Activated naive CD4-positive, alpha-beta T cell treated with anti-CD3 and anti-CD28 coated beads, Interleukin-2, amount 50 U/mL, for 24 hours (primary cell): ENCODE data around the gene TYW1B.
"Not testable (repeated sequence)": the region's sequence is repeated elsewhere in the genome, so short reads cannot be mapped to it uniquely, and the experiment has no call there.

ENCODE experiments used
- H3K27ac Mint-ChIP-seq: one replicate; pipeline ENCODE4 v1.8.0; 2021; ENCODE audit warnings: mild to moderate bottlenecking, mixed read lengths
- H3K27me3 Mint-ChIP-seq: one replicate; pipeline ENCODE4 v1.8.0; 2021; ENCODE audit warnings: mixed read lengths
- H3K36me3 Mint-ChIP-seq: one replicate; pipeline ENCODE4 v1.8.0; 2021; ENCODE audit warnings: mixed read lengths
- H3K4me1 Mint-ChIP-seq: one replicate; pipeline ENCODE4 v1.8.0; 2021; ENCODE audit warnings: mixed read lengths
- H3K4me3 Mint-ChIP-seq: one replicate; pipeline ENCODE4 v1.8.0; 2021; ENCODE audit warnings: mild to moderate bottlenecking, mixed read lengths
- H3K9me3 Mint-ChIP-seq: one replicate; pipeline ENCODE4 v1.8.0; 2021; ENCODE audit warnings: mixed read lengths

Gene TYW1B

GRCh38 chr7:72643708-72644107 lies 184.3 kb downstream of the TYW1B start:
- not testable (repeated sequence) for H3K27ac Mint-ChIP-seq, H3K9me3 Mint-ChIP-seq

GRCh38 chr7:72641485-72642248 lies 186.3 kb downstream of the TYW1B start:
- H3K36me3 Mint-ChIP-seq, H3K27me3 Mint-ChIP-seq, H3K9me3 Mint-ChIP-seq, H3K27ac Mint-ChIP-seq, H3K4me3 Mint-ChIP-seq, H3K4me1 Mint-ChIP-seq: not testable (repeated sequence)

More at GRCh38 chr7:72643708-72644107, 184.3 kb downstream of the TYW1B start:
- not testable (repeated sequence) for H3K27me3 Mint-ChIP-seq, H3K4me3 Mint-ChIP-seq, H3K36me3 Mint-ChIP-seq, H3K4me1 Mint-ChIP-seq

- H3K36me3 Mint-ChIP-seq, H3K4me1 Mint-ChIP-seq, H3K27ac Mint-ChIP-seq, H3K27me3 Mint-ChIP-seq, H3K4me3 Mint-ChIP-seq, H3K9me3 Mint-ChIP-seq: not testable (repeated sequence)
Observed at GRCh38 chr7:72640740-72641139, 187.3 kb downstream of the TYW1B start.

GRCh38 chr7:72635273-72635908 lies 192.6 kb downstream of the TYW1B start:
- H3K4me3 Mint-ChIP-seq, H3K27ac Mint-ChIP-seq, H3K9me3 Mint-ChIP-seq, H3K36me3 Mint-ChIP-seq, H3K4me1 Mint-ChIP-seq, H3K27me3 Mint-ChIP-seq: not testable (repeated sequence)

- not testable (repeated sequence) for H3K27ac Mint-ChIP-seq, H3K27me3 Mint-ChIP-seq, H3K36me3 Mint-ChIP-seq, H3K4me3 Mint-ChIP-seq, H3K9me3 Mint-ChIP-seq, H3K4me1 Mint-ChIP-seq
Observed at GRCh38 chr7:72632765-72633292, 195.2 kb downstream of the TYW1B start.

GRCh38 chr7:72628375-72628774 lies 199.6 kb downstream of the TYW1B start:
- not testable (repeated sequence) for H3K4me3 Mint-ChIP-seq, H3K4me1 Mint-ChIP-seq, H3K27me3 Mint-ChIP-seq, H3K9me3 Mint-ChIP-seq, H3K27ac Mint-ChIP-seq
- peaks cover 12% of the 10 kb centered on the region for H3K36me3 Mint-ChIP-seq

- H3K27me3 Mint-ChIP-seq, H3K4me3 Mint-ChIP-seq, H3K9me3 Mint-ChIP-seq, H3K4me1 Mint-ChIP-seq, H3K27ac Mint-ChIP-seq: not testable (repeated sequence)
- H3K36me3 Mint-ChIP-seq, result peaks cover 14% of the 10 kb centered on the region
Observed at GRCh38 chr7:72626428-72627011, 201.5 kb downstream of the TYW1B start.

- H3K27me3 Mint-ChIP-seq, H3K4me3 Mint-ChIP-seq, H3K27ac Mint-ChIP-seq, H3K4me1 Mint-ChIP-seq, H3K9me3 Mint-ChIP-seq: not testable (repeated sequence)
- H3K36me3 Mint-ChIP-seq, result peaks cover 20% of the 10 kb centered on the region
Observed at GRCh38 chr7:72625721-72626423, 202.1 kb downstream of the TYW1B start.

GRCh38 chr7:72622532-72622931 lies 205.5 kb downstream of the TYW1B start:
- no peak overlapping the region for H3K4me3 Mint-ChIP-seq
- H3K9me3 Mint-ChIP-seq, result no peaks in the 10 kb centered on the region
- H3K36me3 Mint-ChIP-seq, result peaks cover 22% of the 10 kb centered on the region
- H3K4me1 Mint-ChIP-seq, result no peaks in the 10 kb centered on the region
- H3K27me3 Mint-ChIP-seq, result no peaks in the 10 kb centered on the region
- H3K27ac Mint-ChIP-seq, result no peak overlapping the region

GRCh38 chr7:72621761-72622187 lies 206.2 kb downstream of the TYW1B start:
- not testable (repeated sequence) for H3K27me3 Mint-ChIP-seq, H3K9me3 Mint-ChIP-seq, H3K27ac Mint-ChIP-seq, H3K4me1 Mint-ChIP-seq, H3K4me3 Mint-ChIP-seq
- peaks cover 22% of the 10 kb centered on the region for H3K36me3 Mint-ChIP-seq

- peaks cover 27% of the 10 kb centered on the region for H3K36me3 Mint-ChIP-seq
- H3K4me1 Mint-ChIP-seq, H3K9me3 Mint-ChIP-seq, H3K4me3 Mint-ChIP-seq, H3K27me3 Mint-ChIP-seq, H3K27ac Mint-ChIP-seq: not testable (repeated sequence)
Observed at GRCh38 chr7:72620923-72621322, 207.1 kb downstream of the TYW1B start.

- H3K27ac Mint-ChIP-seq, H3K4me3 Mint-ChIP-seq: not testable (repeated sequence)
- peaks cover 35% of the 10 kb centered on the region for H3K36me3 Mint-ChIP-seq
Observed at GRCh38 chr7:72618435-72619180, 209.4 kb downstream of the TYW1B start.

GRCh38 chr7:72609761-72610160 lies 218.2 kb downstream of the TYW1B start:
- not testable (repeated sequence) for H3K27ac Mint-ChIP-seq, H3K9me3 Mint-ChIP-seq
- peaks cover 33% of the 10 kb centered on the region for H3K36me3 Mint-ChIP-seq

More at GRCh38 chr7:72618435-72619180, 209.4 kb downstream of the TYW1B start:
- not testable (repeated sequence) for H3K27me3 Mint-ChIP-seq, H3K4me1 Mint-ChIP-seq, H3K9me3 Mint-ChIP-seq

GRCh38 chr7:72607988-72608387 lies 220.0 kb downstream of the TYW1B start:
- not testable (repeated sequence) for H3K4me1 Mint-ChIP-seq, H3K27ac Mint-ChIP-seq, H3K27me3 Mint-ChIP-seq, H3K4me3 Mint-ChIP-seq, H3K9me3 Mint-ChIP-seq
- H3K36me3 Mint-ChIP-seq, result peaks cover 37% of the 10 kb centered on the region

More at GRCh38 chr7:72609761-72610160, 218.2 kb downstream of the TYW1B start:
- not testable (repeated sequence) for H3K4me3 Mint-ChIP-seq, H3K4me1 Mint-ChIP-seq, H3K27me3 Mint-ChIP-seq

- H3K27ac Mint-ChIP-seq, H3K9me3 Mint-ChIP-seq, H3K4me1 Mint-ChIP-seq, H3K27me3 Mint-ChIP-seq, H3K4me3 Mint-ChIP-seq: not testable (repeated sequence)
- peaks cover 37% of the 10 kb centered on the region for H3K36me3 Mint-ChIP-seq
Observed at GRCh38 chr7:72605863-72606431, 222.1 kb downstream of the TYW1B start.
